GM19035 (cell line): ENCODE results near the gene HEMK1.

Source experiments
- ATAC-seq: cut with Tn5 transposase; IDR thresholded peaks from one replicate; pipeline ENCODE4 v1.9.1; 2021; ENCODE audit not compliant: unreplicated experiment

The HEMK1 gene, protein sequence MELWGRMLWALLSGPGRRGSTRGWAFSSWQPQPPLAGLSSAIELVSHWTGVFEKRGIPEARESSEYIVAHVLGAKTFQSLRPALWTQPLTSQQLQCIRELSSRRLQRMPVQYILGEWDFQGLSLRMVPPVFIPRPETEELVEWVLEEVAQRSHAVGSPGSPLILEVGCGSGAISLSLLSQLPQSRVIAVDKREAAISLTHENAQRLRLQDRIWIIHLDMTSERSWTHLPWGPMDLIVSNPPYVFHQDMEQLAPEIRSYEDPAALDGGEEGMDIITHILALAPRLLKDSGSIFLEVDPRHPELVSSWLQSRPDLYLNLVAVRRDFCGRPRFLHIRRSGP

DNA sequence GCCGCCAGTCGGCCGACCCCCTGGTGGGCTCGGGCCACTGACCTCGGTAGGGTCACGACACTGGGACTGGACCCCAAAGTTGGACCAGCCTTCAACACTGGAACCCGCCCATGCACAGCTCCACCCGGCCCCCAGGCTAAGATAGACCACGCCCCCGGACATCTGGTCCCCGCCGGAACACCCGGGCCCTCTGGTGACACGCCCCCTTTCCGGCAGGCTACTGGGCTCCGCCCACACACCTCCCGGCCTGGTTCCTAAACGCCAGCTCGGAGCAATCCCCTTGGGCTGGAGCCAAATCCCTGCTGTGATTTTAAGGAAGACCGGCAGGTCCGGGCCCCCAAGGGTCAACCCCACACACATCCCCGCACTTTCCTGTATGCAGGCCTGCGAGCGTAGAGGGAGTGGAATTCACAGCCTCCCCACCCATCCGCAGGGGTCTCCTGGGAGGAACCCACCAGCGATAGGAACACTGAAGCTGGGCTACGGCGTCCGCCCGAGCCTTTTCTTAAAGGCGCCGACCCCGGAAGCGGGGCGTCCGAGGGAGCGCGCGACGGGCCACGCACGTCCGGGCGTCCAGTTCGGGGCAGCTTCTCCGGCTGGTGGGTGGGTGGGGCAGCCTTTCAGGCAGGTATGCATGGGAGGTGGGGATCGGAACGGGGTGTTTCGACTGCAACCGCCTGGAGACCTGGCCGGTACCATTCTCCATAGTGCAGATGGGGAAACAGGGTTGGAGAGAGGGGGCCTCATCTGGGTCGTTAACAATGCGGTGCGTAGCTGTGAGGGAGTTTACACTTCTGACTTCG is at the start of gene HEMK1:
Gene HEMK1, plus strand, starts transcription at position 576 of the 803 bp plus-strand sequence. CDS start 1,583 bp downstream, outside the sequence.
- peak; percentile 63 for ATAC-seq

DNA sequence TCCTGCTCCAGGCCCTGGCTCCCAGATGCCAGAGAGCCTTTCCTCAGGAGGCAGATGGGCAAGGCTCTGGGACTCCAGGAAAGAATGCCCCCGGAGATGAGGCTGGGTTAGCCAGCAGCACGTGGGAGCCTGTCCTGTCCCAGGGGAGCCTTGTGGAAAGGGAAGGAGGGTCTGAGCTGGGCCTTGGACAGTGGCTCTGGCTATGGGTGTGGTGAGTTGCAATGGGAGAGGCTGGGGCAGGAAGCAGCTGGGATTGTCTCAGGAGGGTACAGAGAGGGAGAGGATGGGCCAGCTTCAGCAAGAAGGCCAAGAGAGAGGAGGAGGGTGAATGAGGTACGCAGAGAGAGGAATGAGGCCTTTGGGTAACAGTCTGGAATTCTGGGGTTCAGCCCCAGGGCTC is 48.5 kb upstream of the HEMK1 start:
- ATAC-seq = no peak

- ATAC-seq = no peak
Measured at GRCh38 chr3:50521572-50521971, 47.8 kb upstream of the HEMK1 start.

- ATAC-seq = no peak
Measured at GRCh38 chr3:50523279-50523811, 46.0 kb upstream of the HEMK1 start.

DNA sequence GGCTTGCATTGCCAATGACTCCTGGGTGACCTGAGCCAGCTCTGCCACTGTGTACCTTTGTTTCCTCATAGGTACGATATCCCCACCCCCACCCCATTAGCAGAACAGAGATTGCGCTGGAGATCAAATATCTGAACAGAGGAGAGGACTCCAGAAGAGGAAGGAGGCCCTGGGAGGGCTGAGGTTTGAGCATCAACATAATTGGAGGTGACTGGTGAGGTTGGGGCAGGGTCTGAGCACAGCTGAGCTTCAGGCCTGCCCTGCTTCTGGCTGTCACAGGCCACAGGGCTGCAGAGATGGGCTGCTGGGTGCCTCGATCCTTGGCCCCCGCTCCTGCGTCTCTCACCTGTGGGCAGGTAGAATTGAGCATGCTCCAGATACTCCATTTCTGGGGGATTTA is 44.6 kb upstream of the HEMK1 start:
- no peak for ATAC-seq

DNA sequence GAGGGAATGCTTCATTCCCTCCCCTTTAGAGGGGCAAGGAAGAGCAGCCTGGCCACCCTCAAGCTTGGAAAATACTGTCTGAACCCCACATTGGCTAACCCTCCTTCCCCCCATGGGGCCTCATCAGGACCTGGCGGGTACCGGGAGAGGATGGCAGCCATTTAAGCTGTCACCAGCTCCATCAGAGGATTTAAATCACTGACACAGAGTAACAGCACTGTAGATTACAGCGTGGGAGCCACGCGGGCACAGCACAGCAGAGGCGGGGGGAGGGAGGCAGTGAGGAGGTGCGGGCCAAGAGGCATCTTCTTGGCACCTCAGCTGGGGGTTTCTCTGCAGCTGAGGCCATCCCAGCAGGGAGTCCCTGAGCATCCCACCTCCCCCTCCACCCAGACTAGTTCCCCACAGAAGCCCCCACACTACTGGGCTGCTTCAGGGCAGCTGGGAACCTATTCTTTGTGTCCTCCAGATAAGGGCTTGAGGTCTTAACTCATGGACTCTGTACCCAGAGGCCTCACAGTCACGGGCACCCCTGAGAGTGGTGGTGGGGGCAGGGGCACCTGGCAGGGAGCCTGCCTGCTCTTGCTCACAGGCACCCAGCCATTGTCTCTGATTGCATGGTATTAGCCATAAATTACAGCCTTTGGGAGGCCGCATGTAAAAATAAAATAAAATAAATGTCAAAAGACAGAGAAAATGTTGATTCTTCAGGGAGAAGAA is 44.0 kb upstream of the HEMK1 start:
- no peak for ATAC-seq

DNA sequence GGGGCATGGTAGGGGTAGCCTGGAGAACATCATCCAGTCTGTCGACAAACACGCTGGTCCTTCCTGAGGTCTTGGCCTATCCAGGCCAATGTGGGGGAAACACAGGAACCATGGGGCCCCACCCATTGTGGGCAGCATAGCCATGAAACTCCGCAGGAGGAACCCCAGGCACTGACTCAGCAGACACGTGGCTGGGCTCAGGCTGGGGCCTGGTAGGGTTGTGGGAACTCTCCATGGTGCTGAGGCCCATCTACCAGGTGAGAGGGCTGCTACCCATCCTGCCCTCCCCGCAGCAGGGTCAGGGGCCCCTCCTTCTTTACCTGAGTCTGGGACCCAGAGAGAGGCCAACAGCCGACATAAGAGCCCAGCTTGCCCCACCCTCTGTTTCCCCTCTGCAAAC is 43.3 kb upstream of the HEMK1 start:
- ATAC-seq = no peak

- no peak for ATAC-seq
Measured at GRCh38 chr3:50530001-50530970, 39.0 kb upstream of the HEMK1 start.

DNA sequence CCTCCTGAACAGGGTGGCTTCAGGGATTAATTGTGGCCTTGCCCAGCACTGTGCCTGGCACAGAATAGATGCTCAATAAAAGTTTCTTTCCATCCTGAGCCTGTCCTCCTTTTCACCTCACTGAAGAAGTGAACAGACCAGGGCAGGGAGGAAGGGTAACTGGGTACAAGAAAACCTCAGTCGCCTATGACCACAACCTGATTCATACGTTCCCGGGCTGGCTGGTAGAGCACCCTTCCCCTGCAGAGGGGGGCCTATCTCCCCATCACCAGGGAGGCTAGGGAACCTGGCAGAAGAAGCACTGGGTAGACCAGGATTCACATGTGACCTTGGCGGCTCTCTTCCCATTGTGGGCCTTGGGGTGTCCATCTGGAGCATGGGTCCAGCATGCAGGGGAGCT is 38.1 kb upstream of the HEMK1 start:
- no peak for ATAC-seq

GRCh38 chr3:50532062-50532705 is 37.1 kb upstream of the HEMK1 start:
- no peak for ATAC-seq

DNA sequence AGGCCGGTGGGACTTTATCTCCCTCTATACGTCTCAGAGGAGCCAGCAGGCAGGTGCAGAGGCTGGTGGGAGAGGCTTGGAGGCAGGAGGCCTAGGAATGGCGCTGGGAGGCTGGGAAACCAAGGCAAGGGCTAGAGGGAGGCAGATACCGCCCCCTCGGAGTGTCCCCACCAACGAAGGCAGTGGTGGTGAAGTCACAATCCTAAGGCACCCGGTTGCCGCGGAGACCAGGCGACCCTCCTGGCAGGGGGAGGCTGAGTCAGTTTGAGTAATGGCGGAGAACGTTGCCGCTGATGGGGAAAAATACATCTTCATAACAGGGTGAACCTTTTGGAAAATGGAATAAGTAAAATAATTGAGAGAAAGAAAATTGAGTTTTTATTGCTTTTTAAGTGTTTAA is 36.0 kb upstream of the HEMK1 start:
- ATAC-seq = no peak

DNA sequence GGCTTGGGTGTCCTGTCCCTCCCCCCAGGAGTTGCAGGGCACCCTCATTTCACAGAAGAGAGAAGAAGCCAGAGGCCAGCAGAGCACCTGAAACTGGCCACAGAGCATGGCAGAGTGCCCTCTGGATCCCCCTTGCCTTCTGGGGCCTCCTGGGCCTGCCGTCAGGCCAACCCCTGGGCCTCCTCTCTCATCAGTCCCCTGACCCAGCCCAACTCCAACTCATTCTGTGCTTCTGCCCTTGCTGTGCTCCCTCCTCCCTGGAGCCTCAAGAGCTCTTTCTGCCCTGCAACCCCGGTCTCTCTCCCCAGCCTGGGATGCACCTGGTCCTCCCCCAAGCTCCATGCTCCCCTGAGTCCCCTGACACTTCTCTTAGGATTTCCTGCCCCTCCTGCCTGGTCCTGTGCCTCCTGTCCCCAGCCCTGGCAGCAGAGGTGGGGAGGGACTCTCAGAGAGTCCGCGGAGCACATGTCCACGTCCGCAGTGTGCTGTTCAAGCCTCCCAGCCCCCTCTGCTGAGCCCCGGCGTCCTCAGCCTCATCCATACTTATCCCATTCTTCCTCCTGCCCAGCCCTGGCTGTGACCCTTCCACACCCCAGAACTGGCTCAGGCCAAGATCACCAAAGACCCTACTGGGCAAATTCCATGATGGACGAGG is 35.4 kb upstream of the HEMK1 start:
- ATAC-seq = no peak

DNA sequence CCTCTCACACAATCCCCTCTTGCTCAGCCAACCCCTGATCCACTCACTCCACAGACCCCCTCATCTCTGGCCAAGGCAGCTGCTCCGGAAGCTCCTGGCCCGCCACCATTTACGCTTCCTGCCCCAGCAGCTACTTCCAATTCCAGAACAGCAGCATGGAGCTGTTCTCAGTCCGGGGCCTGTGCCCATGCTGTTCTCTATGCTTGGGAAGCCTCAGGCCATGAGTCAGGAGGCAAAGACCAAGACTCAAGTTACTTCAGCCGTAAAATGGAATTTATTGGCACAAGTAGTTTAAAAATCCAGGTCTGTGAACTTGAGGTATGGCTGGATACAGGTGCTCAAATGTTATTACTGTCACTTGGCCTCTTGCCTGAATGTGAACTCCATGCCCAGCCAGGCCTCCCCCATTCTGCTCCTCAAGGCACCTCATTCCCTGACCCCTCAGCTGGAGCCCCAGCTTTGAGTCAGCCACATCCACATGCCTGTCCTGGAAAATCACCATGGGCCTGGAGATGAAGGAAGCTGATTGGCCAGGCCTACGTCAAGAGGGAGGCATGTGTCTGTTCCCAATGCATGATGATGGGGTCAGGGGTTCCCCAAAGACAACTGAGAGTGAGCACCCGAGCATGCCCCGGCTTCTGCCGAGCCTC is 34.5 kb upstream of the HEMK1 start:
- no peak for ATAC-seq

DNA sequence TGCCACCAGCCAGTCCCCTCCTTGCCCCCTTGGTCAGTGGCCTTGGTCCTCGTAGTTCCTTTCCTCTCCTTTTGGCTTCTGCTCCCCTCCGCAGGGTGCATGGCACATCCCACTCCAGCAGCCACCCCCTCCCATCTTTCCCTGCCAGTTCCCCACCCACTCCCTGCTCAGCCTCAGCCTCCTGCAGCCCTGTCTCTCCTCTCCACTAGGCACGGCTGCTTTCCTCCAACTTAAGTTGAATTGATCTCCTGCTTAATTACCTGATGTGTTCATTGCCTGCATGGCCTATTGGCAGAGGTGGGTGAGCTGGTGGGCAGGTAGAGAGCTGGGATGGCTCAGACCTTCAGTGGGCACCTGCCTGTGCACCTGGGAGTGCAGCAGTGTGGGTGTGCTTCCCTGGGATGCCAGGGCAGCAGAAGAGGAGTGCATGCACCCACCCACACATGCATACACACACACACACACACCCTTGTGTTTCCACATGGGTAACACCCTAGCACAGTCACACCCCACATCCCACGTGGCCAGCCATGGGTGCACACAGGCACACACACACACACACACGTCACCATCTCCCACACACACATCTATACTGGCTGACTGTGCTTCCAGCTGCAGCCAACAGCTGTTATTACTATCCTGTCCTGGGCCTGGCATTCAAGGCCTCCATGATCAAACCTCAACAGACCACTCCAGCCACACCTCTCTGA is 32.7 kb upstream of the HEMK1 start:
- no peak for ATAC-seq

DNA sequence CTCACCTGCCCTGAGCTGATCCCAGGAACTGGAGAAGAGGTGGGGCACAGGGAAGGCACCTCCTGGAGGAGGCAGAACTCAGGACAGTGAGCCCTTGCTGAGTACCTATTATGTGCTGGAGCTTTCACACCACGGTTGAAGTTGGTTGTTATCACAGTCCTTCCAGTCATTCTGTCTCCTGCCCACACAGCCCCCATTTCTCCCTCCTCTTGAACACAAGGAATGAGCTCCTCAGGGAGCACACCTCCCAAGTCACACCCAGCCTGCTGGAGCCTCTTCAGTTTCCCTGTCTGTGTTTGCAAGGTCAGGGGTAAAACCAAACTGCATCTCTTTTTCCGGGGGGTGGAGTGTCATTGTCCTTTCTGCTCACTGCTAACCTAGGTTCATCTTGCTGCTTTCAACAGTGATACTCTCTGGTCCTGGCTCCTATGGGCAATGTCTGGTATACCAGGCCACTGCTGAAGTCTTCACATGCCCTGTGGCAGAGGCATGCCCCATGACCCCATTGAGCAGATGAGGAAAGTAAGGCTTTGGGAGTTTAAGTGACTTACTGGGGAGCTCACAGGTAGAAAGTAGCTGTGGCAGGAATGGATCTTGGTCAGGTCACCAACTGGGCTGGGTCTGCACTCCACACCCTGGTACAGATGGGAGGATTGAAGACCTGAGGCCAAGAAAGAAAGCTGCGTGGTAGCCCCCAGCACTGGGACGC is 31.7 kb upstream of the HEMK1 start:
- ATAC-seq = no peak

GRCh38 chr3:50539356-50540286 is 29.7 kb upstream of the HEMK1 start:
- ATAC-seq = no peak
